K562 (cell line): Measurements from ENCODE around the gene FTSJ1. TPM values are rescaled to one million over a fixed set of nuclear protein-coding genes. Genes with fewer than 3 reads are reported as not detected.

Experiments
- CSDE1 ChIP-seq, 2 experiments: fragments of 450-650 bp; IDR thresholded peaks; 2 replicates each; pipeline ENCODE4 v1.6.1; 2016; ENCODE audit warnings: mild to moderate bottlenecking in 1 of 2
- CTBP1 ChIP-seq: fragments of 450-650 bp; IDR thresholded peaks from 2 replicates; pipeline ENCODE4 v1.6.1; 2016; ENCODE audit warnings: borderline replicate concordance
- EP300 ChIP-seq: IDR thresholded peaks from 2 replicates; pipeline ENCODE4 v1.6.1; 2012; ENCODE audit warnings: low read length, improper control_type of control experiment
- FOXK2 ChIP-seq, 2 experiments: fragments of 450-650 bp; IDR thresholded peaks in 1 of 2; conservative IDR thresholded peaks in 1 of 2; 2 replicates each; pipeline ENCODE4 v1.6.1; 2016; ENCODE audit warnings: low read depth in 2 of 2, mild to moderate bottlenecking in 1 of 2
- ILK ChIP-seq: fragments of 450-650 bp; IDR thresholded peaks from 2 replicates; pipeline ENCODE4 v1.6.1; 2016; ENCODE audit warnings: missing genetic modification characterization, low read depth, mild to moderate bottlenecking, missing compliant biosample characterization, moderate library complexity, borderline replicate concordance
- L3MBTL2 ChIP-seq: fragments of 450-650 bp; IDR thresholded peaks from 2 replicates; pipeline ENCODE4 v1.6.1; 2016; ENCODE audit warnings: mild to moderate bottlenecking, moderate library complexity
- NELFE ChIP-seq: IDR thresholded peaks from 2 replicates; pipeline ENCODE4 v1.6.1; 2011; ENCODE audit warnings: mild to moderate bottlenecking; ENCODE audit not compliant: insufficient read depth, insufficient read length
- NFRKB ChIP-seq: fragments of 450-650 bp; IDR thresholded peaks from 2 replicates; pipeline ENCODE4 v1.6.1; 2016; ENCODE audit warnings: low read depth
- PML ChIP-seq: IDR thresholded peaks from 2 replicates; pipeline ENCODE4 v1.6.1; 2012; ENCODE audit warnings: low read length, inconsistent platforms
- POLR2AphosphoS2 ChIP-seq: IDR thresholded peaks from 2 replicates; pipeline ENCODE4 v1.6.1; 2012; ENCODE audit warnings: low read length, improper control_type of control experiment
- SRF ChIP-seq, 2 experiments: fragments of 250-450, 450-650 bp in 1 of 2; sonication (Bioruptor Pico) in 1 of 2; sonication (generic) in 1 of 2; formaldehyde crosslinking; IDR thresholded peaks; 2 replicates each; pipeline versions ENCODE4 v1.5.0 to v1.5.1; 2020 to 2022; ENCODE audit warnings: mild to moderate bottlenecking in 1 of 2, missing genetic modification reagents in 1 of 2
- ZBTB17 ChIP-seq: fragments of 450-650 bp; formaldehyde crosslinking; IDR thresholded peaks from 2 replicates; pipeline ENCODE4 v1.4.0; 2020; ENCODE audit warnings: mild to moderate bottlenecking
- ZBTB8A ChIP-seq: fragments of 450-650 bp; IDR thresholded peaks from 2 replicates; pipeline ENCODE4 v1.6.1; 2018; ENCODE audit warnings: mild to moderate bottlenecking, moderate library complexity; ENCODE audit not compliant: partially characterized antibody
- ZNF174 ChIP-seq: fragments of 250-450 bp; sonication (Bioruptor Pico); IDR thresholded peaks from 2 replicates; pipeline ENCODE4 v1.4.0; 2020; ENCODE audit warnings: mild to moderate bottlenecking
- ZNF347 ChIP-seq: fragments of 450-650 bp; formaldehyde crosslinking; IDR thresholded peaks from 2 replicates; pipeline ENCODE4 v1.4.0; 2020; ENCODE audit warnings: low read depth, mild to moderate bottlenecking, moderate library complexity
- ZNF41 ChIP-seq: fragments of 250-450 bp; sonication (Bioruptor Pico); conservative IDR thresholded peaks from 2 replicates; pipeline ENCODE4 v1.4.0; 2020; ENCODE audit warnings: mild to moderate bottlenecking
- ZNF77 ChIP-seq: fragments of 250-450 bp; sonication (Bioruptor Pico); IDR thresholded peaks from 2 replicates; pipeline ENCODE4 v1.5.0; 2020
- ZNF780A ChIP-seq: fragments of 250-450 bp; sonication (Bioruptor Pico); IDR thresholded peaks from 2 replicates; pipeline ENCODE4 v1.5.0; 2021; ENCODE audit warnings: mild to moderate bottlenecking
- polyA plus RNA-seq, 8 experiments: library from polyadenylated mRNA; depleted of rRNA in 4 of 8; stranded (reverse) in 5 of 8; unstranded in 3 of 8; fragments of >200 nt; fragmentation: Nextera tagmentation in 2 of 8; fragmentation: Illumina TruSeq in 1 of 8; extraction: Ambion mirVana in 2 of 8; extraction: Trizol in 1 of 8; gene quantifications; 2 replicates each; pipeline versions ENCODE4 v1.2.1 to v1.2.3, GENCODE V29; 2011 to 2014; ENCODE audit warnings: inconsistent platforms in 1 of 8, missing spikeins in 1 of 8
- total RNA-seq, 7 experiments: library from RNA; depleted of rRNA in 6 of 7; stranded (reverse); fragments of >200 nt in 6 of 7; fragmentation: Illumina TruSeq in 2 of 7; extraction: Trizol in 2 of 7; gene quantifications; 2 replicates each; pipeline versions ENCODE4 v1.2.1 to v1.2.3, GENCODE V29; 2011 to 2021; ENCODE audit warnings: low replicate concordance in 1 of 7
- TF ChIP-seq, protein P1 (sequence below): fragments of 250-450 bp; sonication (Bioruptor Pico); IDR thresholded peaks from 2 replicates; pipeline ENCODE4 v1.4.0; 2020; ENCODE audit warnings: mild to moderate bottlenecking, moderate library complexity
- TF ChIP-seq, protein P2 (sequence below): fragments of 450-650 bp; formaldehyde crosslinking; IDR thresholded peaks from 2 replicates; pipeline ENCODE4 v1.4.0; 2020; ENCODE audit warnings: mild to moderate bottlenecking, moderate library complexity
- TF ChIP-seq, protein P3 (sequence below): fragments of 450-650 bp; formaldehyde crosslinking; IDR thresholded peaks from 2 replicates; pipeline ENCODE4 v1.4.0; 2022; ENCODE audit warnings: mild to moderate bottlenecking, moderate library complexity

The FTSJ1 gene
- total and polyA plus RNA-seq, 9 of the 15 experiments (the other 6 are each of a cell fraction or from before 2014, with no cell fraction given) = 12.2 to 95.6 (median 71.6) TPM

GRCh38 chrX:48475774-48476577 lies at the start of gene FTSJ1 (continued):
- TF ChIP-seq EP300 (no peak), ZNF780A (CRISPR knock-in tag) (no peak), NFRKB (peak; percentile 78), ZNF77 (no peak), CSDE1 (IDR thresholded peaks at IDR 0.05) (peak in 1 of 2 experiments; percentile 27; a peak in 1 of 4 replicates), POLR2AphosphoS2 (no peak), L3MBTL2 (peak; percentile 86), ILK (tag) (no peak), PML (peak; percentile 22; the same call in 1 of the 2 replicates), ZNF174 (CRISPR knock-in tag) (no peak), ZBTB8A (no peak), NELFE (no peak), CTBP1 (peak; percentile 73; the same call in 1 of the 2 replicates), ZBTB17 (CRISPR knock-in tag) (no peak), SRF (CRISPR knock-in tag; IDR thresholded peaks at IDR 0.05) (no peak), ZNF41 (CRISPR knock-in tag) (no peak), FOXK2 (conservative IDR thresholded peaks at IDR 0.05 in 1 of 2, IDR thresholded peaks at IDR 0.05 in 1 of 2; ENCODE audit: low read depth in 2 of 2) (peak in 1 of 2 experiments; percentile 17; a peak in 1 of 4 replicates), ZNF347 (CRISPR knock-in tag) (no peak)
- TF ChIP-seq, protein P1, sequence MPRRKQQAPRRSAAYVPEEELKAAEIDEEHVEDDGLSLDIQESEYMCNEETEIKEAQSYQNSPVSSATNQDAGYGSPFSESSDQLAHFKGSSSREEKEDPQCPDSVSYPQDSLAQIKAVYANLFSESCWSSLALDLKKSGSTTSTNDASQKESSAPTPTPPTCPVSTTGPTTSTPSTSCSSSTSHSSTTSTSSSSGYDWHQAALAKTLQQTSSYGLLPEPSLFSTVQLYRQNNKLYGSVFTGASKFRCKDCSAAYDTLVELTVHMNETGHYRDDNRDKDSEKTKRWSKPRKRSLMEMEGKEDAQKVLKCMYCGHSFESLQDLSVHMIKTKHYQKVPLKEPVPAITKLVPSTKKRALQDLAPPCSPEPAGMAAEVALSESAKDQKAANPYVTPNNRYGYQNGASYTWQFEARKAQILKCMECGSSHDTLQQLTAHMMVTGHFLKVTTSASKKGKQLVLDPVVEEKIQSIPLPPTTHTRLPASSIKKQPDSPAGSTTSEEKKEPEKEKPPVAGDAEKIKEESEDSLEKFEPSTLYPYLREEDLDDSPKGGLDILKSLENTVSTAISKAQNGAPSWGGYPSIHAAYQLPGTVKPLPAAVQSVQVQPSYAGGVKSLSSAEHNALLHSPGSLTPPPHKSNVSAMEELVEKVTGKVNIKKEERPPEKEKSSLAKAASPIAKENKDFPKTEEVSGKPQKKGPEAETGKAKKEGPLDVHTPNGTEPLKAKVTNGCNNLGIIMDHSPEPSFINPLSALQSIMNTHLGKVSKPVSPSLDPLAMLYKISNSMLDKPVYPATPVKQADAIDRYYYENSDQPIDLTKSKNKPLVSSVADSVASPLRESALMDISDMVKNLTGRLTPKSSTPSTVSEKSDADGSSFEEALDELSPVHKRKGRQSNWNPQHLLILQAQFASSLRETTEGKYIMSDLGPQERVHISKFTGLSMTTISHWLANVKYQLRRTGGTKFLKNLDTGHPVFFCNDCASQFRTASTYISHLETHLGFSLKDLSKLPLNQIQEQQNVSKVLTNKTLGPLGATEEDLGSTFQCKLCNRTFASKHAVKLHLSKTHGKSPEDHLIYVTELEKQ (CRISPR knock-in tag) = no peak
- TF ChIP-seq, protein P2, sequence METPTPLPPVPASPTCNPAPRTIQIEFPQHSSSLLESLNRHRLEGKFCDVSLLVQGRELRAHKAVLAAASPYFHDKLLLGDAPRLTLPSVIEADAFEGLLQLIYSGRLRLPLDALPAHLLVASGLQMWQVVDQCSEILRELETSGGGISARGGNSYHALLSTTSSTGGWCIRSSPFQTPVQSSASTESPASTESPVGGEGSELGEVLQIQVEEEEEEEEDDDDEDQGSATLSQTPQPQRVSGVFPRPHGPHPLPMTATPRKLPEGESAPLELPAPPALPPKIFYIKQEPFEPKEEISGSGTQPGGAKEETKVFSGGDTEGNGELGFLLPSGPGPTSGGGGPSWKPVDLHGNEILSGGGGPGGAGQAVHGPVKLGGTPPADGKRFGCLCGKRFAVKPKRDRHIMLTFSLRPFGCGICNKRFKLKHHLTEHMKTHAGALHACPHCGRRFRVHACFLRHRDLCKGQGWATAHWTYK (CRISPR knock-in tag) = 0 out of 2 replicates have a peak, but pooled peaks have one; percentile 49
- TF ChIP-seq, protein P3, sequence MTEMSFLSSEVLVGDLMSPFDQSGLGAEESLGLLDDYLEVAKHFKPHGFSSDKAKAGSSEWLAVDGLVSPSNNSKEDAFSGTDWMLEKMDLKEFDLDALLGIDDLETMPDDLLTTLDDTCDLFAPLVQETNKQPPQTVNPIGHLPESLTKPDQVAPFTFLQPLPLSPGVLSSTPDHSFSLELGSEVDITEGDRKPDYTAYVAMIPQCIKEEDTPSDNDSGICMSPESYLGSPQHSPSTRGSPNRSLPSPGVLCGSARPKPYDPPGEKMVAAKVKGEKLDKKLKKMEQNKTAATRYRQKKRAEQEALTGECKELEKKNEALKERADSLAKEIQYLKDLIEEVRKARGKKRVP (CRISPR knock-in tag) = no peak
